GM12865 (cell line): ENCODE measurements around the gene ZNF549.
"Not testable (repeated sequence)": the region's sequence is repeated elsewhere in the genome, so short reads cannot be mapped to it uniquely, and the experiment has no call there.

ENCODE experiments used
- DNase-seq: peaks from one replicate; pipeline ENCODE4 v3.0.0; 2010; ENCODE audit warnings: low read depth
- H3K4me3 ChIP-seq: 2 replicates; pipeline ENCODE4 v1.5.1; 2011; ENCODE audit warnings: mild to moderate bottlenecking, low read depth, low read length, control low read depth
- TF ChIP-seq, protein P1 (sequence below): IDR thresholded peaks from 2 replicates; pipeline ENCODE4 v1.5.1; 2011; ENCODE audit warnings: low read length, control low read depth, low read depth, inconsistent platforms; ENCODE audit not compliant: insufficient read depth; ENCODE audit errors: missing control alignments

Gene ZNF549

GRCh38 chr19:57515255-57515654 lies 11.9 kb upstream of the ZNF549 start:
- no peak for DNase-seq
- TF ChIP-seq, protein P1, sequence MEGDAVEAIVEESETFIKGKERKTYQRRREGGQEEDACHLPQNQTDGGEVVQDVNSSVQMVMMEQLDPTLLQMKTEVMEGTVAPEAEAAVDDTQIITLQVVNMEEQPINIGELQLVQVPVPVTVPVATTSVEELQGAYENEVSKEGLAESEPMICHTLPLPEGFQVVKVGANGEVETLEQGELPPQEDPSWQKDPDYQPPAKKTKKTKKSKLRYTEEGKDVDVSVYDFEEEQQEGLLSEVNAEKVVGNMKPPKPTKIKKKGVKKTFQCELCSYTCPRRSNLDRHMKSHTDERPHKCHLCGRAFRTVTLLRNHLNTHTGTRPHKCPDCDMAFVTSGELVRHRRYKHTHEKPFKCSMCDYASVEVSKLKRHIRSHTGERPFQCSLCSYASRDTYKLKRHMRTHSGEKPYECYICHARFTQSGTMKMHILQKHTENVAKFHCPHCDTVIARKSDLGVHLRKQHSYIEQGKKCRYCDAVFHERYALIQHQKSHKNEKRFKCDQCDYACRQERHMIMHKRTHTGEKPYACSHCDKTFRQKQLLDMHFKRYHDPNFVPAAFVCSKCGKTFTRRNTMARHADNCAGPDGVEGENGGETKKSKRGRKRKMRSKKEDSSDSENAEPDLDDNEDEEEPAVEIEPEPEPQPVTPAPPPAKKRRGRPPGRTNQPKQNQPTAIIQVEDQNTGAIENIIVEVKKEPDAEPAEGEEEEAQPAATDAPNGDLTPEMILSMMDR, result no peak

GRCh38 chr19:57518021-57518420 lies 9.1 kb upstream of the ZNF549 start:
- not testable (repeated sequence) for H3K4me3 ChIP-seq, DNase-seq

More at GRCh38 chr19:57515255-57515654, 11.9 kb upstream of the ZNF549 start:
- no peak overlapping the region for H3K4me3 ChIP-seq

GRCh38 chr19:57537953-57538547 lies 10.9 kb downstream of the ZNF549 start:
- H3K4me3 ChIP-seq, result no peak overlapping the region
- DNase-seq, result no peak
- TF ChIP-seq, protein P1, result no peak

GRCh38 chr19:57546513-57546912 lies 19.4 kb downstream of the ZNF549 start:
- TF ChIP-seq, protein P1, result no peak
- H3K4me3 ChIP-seq, result no peak overlapping the region
- no peak for DNase-seq

- no peak for DNase-seq
- H3K4me3 ChIP-seq, result no peak overlapping the region
- TF ChIP-seq, protein P1, result no peak
Measured at GRCh38 chr19:57552432-57552831, 25.3 kb downstream of the ZNF549 start.

- TF ChIP-seq, protein P1, result no peak
- no peak overlapping the region for H3K4me3 ChIP-seq
- no peak for DNase-seq
Measured at GRCh38 chr19:57557659-57558058, 30.5 kb downstream of the ZNF549 start.

- TF ChIP-seq, protein P1, result no peak
- H3K4me3 ChIP-seq, result peak overlapping the region; percentile 89
- no peak for DNase-seq
Measured at GRCh38 chr19:57558525-57558924, 31.4 kb downstream of the ZNF549 start.
